ENCODE measurements around the gene SLC66A2.
A peak's percentile ranks its signal among the peaks of the same experiment; 100 is the strongest.

GRCh38 chr18:79988071-79988450 is 36.6 kb upstream of the SLC66A2 start:
- TF ChIP-seq CTCF (IDR thresholded peaks at IDR 0.05) (peak in 3 of 6 experiments; percentile 10 to 20 (median 10)), POLR2A (IDR thresholded peaks at IDR 0.05) (no peak)

All from adrenal gland (tissue), 5 donors.